Posterior vena cava (tissue), 2 donors: Measurements from ENCODE around the gene CCDC57. TPM values are rescaled to one million over a fixed set of nuclear protein-coding genes. Genes with fewer than 3 reads are reported as not detected.
A peak's percentile ranks its signal among the peaks of the same experiment; 100 is the strongest.
"Not testable (repeated sequence)": the region's sequence is repeated elsewhere in the genome, so short reads cannot be mapped to it uniquely, and the experiment has no call there.

Experiments
- DNase-seq: peaks from one replicate; pipeline ENCODE4 v3.0.0-alpha.2; 2020; ENCODE audit warnings: low spot score
- intact Hi-C, 2 donors: fragments of 100-400 bp; cut with DNase I; formaldehyde crosslinking; loops; one replicate each; pipeline versions ENCODE4 v1.14.1 to v1.14.2; 2022 to 2023
- total RNA-seq, 2 donors: library from RNA; stranded (reverse); fragmentation: NEBNext Ultra II Directional; extraction: Animal tissue kit (Norgen Biotek cat#: 25700); gene quantifications; one replicate each; pipeline ENCODE4 v1.2.1, GENCODE V29; 2021
- donor health status: DM: yes; HTN: yes; CAD: no.
- donor health status: DM: yes; HTN: yes; CAD: no.

Gene CCDC57
- total RNA-seq, 2 donors from 2014 or later, result 20.3 to 28.5 TPM

DNA sequence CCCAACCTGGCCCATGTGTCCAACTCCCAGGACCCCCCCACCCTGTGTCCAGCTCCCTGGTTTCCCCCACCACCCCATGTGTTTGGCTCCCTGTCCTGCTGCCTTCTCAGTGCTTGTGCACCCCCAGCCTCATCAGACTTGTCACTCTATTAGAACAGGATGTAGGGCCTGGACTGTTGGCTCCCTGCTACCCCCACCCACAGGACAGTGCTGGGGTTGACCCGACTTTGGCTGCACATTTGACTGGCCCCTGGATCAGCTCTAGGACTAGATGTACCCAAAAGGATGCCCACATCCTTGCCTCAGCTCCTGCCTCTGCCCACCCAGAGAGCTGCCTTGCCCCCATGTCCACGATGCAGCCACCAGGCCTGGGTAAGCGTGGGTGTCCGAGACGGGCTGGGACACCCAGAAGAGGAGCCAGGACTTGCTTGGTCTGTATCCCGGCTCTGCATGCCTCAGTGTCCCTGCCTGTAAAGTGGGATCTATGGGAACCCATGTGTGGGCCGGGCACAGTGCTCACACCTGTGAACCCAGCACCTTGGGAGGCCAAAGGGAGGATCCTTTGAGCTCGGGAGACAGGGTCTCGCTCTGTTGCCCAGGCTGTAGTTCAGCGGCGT is 1.5 kb upstream of the CCDC57 start:
- intact Hi-C loops, result no loop called here
- no peak for DNase-seq

DNA sequence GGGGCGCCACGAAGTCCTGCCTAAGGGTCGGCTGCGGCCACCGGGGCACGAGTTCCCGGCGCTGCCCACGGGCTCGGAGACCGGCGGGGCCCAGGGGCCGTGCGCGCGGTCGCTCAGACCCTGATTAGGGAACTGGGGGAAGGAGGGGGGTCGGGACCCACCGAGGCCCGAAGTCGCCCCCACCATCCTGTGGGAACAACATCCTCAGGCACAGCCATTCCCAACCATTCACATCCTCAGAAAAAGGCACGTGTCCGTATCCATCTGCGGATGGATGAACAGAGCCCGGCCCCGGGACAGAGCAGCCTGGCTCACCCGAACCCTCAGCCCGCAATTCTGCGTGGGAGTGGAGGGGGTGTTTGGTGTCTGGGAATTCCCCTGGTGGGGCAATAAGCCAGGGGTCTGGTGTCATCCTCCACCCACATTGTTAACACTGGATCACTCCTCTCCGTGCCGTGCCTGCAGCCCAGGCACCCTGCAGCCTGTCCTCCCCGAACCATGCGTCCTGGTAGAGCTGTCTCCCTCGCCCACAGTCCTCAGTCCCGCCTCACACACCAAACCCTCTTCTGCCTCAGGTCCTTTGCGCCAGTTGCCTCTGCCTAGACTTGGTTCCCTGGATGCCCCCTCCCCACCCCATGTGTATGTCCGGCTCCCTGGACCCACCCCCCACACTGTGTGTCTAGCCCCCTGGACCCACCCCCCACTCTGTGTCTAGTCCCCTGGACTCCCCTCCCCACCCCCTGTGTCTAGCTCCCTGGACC is 789 bp upstream of the CCDC57 start:
- no peak for DNase-seq
- intact Hi-C loops, result no loop called here

DNA sequence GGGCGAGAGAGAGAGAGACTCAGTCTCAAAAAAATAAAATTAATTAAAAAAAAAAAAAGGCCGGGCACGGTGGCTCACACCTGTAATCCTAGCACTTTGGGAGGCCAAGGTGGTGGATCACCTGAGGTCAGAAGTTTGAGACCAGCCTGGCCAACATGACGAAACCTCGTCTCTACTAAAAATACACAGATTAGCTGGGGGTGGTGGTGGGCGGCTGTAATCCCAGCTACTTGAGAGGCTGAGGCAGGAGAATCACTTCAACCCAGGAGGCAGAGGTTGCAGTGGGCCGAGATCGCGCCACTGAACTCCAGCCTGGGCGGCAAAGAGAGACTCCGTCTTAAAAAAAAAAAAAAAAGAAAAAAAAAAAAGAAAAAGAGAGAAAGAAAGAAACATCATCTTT is 2.0 kb downstream of the CCDC57 start:
- intact Hi-C loops, DNase-seq: not testable (repeated sequence)

DNA sequence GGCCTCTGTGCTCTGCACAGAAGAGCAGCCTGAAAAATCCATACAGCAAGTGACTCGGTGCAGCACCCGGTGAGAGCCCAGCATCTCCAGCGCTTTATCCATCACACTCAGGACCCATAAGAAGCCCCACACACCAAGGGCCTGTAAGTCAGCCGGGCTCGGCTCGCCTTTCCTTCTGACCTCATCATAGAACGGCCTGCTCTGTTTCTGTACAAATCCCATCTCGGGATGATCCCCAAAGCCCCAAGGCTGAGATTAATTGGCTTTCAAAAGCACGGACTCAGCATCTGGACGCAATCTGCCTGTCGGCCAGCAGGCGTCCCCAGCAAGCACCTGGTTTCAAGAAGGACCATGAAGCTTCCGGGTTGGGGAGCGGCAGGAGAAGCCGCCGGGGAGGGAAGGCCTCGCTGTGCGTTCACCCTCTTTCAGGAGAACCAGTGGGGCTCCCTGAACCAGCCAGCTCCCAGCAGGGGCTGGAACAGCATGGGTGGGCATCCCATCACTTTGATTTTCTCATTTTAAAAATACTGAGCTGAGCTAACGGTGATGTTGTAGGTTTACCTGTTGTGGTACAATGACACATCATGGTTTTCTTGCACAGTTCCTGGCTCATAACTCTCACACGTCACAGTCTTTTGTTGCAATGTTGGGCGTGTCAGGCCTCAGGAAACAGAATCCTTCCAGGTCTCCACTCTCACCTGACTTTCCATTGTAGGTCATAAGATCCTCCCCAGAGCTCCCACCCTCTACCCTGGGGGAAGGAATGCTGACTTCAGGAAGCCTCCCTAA is 6.7 kb downstream of the CCDC57 start:
- DNase-seq, result peak; percentile 95
- intact Hi-C loops, result loop anchor here (10.0 kb wide), 1 partner anchor 119 kb away; no protein-coding TSS in a partner anchor

DNA sequence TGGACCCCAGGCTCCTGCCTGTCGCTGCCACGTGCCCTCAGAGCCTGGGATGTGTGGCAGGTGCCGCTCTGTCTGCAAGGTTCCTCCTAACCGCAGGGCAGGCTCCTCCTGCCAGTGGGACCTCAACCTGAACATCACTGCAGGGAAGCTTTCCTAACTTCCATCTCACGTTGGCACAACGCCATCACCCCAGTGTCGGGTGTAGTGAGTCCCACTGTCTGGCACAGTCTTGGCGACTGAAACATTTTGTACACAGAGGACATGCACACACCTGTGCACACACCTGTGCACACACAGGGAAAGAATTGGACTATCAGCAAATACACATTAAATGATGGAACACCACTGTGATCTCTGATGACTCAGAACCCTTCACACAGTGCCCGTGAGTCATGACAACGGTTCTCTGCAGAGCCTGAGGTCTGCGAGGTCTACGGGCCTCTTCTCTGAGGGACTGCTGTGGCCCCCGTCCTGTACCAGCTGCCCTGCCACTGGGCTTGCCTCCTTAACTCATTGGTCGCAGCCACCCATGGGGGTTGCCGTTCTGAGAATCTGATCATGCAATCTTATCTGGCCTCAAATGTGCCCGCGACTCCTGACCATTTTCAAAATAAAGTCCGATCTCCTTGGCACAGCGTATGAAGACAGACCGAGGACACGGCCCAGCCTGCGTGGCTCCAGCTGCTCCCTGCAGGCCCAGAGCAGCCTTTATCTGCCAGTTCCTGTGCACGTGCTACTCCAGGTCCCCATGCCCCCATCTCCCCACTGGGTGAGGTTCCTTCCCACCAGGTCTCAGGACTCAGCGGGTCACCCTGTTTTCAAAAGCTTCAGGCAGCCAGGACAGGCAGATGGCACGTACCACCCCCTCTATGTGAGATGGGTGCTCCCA is 7.6 kb downstream of the CCDC57 start:
- no peak for DNase-seq
- intact Hi-C loops, result loop anchor here (10.0 kb wide), 1 partner anchor 120 kb away; no protein-coding TSS in a partner anchor

DNA sequence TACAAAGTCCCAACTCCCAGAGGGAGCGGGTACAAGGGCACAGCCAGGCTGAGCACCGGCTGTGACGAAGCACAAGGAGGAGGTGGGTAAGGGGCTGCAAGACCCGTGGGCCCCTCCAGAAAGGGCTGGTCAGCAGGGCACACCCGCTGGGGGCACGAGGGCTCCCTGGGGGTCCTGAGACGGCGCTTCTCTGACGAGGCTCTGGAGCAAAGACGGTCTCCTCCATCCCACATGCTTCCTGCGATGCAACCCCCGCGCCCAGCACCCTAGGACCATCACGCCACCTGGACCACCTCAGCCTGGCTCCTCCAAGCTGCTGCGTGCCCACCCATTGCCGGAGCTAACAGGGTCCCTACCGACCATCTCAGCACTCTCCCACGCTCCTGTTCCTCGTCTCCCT is 8.7 kb downstream of the CCDC57 start:
- intact Hi-C loops, result loop anchor here (10.0 kb wide), 1 partner anchor 121 kb away; no protein-coding TSS in a partner anchor
- DNase-seq, result no peak

DNA sequence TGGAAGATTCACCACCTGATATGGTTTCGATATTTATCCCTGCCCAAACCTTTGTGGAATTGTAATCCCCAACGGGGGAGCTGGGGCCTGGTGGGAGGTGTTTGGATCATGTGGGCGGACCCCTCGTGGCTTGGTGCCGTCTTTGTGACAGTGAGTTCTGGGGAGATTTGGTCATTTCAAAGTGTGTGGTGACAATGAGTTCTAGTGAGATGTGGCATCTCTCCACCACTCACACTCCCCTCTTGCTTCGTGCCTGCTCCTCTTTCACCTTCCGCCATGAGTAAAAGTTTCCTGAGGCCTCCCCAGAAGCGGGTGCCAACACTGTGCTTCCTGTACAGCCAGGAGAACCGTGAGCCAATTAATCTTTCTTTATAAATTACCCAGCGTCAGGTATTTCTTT is 9.7 kb downstream of the CCDC57 start:
- intact Hi-C loops, result loop anchor here (10.0 kb wide), 1 partner anchor 122 kb away; no protein-coding TSS in a partner anchor

DNA sequence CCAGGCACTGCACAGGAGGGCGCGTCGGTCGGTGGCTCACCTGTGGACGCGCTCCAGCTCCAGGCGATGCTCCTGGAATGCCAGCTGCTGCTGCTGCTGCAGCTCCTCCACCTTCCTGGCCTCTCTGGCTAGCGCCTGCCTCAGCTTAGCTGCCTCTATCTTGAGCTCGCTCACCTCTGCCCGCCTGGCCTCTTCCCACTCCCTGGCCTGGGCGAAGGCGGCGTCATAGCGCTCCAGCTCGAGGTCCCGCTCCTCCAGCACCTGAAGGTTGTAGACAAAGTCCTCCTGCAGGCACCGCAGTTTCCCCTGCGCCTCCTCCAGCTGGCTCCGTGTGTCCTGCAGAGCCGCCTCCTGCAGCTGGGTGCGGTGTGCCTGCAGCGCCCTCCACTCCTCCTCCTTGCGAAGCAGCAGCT is 11.1 kb downstream of the CCDC57 start:
- no peak for DNase-seq
- intact Hi-C loops, result loop anchor here (10.0 kb wide), 1 partner anchor 123 kb away; no protein-coding TSS in a partner anchor

More for the DNA sequence above, 9.7 kb downstream of the CCDC57 start:
- no peak for DNase-seq

DNA sequence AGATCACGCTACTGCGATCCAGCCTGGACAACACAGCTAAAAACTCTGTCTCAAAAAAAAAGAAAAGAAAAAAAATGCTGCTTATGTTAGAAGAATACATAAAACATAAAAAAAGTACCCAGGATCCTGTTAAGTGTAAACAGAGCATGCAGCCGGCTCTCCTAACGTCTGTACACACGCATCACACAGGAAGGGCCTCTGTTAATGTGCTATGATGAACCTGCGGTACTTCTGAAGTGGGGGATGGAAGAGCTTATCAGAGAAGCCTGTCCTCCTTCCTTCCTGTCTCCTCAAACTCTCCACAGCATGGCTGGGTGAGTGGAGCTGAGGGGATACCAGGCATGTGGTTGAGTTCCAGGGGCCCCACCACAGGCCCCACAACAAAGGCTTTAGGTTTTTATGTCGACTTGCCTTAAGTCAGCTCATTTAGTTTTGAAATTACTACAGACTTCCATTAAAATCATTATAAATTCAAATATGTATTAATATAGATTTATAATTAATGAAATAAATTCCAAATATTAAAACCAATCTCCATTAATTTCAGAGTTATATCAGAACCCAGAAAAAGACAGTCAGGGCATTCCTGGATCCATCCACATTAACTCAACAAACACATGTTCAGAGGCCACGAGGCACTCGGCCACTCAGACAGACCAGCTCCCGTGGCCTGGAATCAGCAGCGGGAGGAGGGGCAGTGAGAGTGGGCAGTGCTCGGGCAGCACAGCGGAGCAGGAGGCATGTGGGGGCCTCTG is 11.7 kb downstream of the CCDC57 start:
- intact Hi-C loops, result loop anchor here (10.0 kb wide), 1 partner anchor 124 kb away; no protein-coding TSS in a partner anchor
- DNase-seq, result no peak

DNA sequence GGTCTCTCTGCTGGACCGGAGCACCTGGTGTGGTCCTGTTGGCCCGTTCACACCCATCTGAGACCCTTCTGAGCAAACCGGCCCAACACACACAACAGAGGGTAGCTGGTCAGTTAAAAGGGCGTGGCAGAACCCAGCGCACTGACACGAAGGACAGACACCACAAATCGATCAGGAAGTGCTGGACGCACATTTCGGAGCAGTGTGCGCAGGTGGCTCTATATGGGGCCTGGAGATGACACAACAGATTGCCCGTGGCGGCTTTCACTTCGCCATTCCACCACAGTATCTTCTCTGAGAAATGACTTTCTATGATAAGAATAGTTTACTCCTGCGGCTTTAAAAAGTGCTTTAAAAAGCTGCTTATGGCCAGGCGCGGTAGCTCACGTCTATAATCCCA is 12.5 kb downstream of the CCDC57 start:
- DNase-seq, result no peak
- intact Hi-C loops, result loop anchor here (10.0 kb wide), 1 partner anchor 125 kb away; no protein-coding TSS in a partner anchor

DNA sequence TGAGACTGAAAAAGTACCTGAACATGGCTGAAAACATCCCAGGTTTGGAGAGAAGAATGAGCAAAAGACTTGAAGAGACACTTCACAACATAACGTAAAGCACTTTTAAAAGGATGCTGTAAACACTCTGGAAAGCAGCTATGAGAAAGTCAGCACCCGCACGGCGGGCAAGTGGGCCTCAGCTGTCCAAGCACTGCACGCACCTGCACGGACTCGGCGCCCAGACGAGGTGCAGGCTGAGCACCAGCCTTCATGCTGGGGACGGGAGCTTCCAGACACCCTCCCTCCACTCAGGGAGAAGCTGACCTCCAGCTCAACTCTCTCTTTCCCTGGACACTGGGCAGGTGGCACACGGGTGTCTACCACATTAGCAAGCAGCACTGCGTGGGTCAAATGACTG is 13.1 kb downstream of the CCDC57 start:
- DNase-seq, result no peak
- intact Hi-C loops, result no loop called here

DNA sequence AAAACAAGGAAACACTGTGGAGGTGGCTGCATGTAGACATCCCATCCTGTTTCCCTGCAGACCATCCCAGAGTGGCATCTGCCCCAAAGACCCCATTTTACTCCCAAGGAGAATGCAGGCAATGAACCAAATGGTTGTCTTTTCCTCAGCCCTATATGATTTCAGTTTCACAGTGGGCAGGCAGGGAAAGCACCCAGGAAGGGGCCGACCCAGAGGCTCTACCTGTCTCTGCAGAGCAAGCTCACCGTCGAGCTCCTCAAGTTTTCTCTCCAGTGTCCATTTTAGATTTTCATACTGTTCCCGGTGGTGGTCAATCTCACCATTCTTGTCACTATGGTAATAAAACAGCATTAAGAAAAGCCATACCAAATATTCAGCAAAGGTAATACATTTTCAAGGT is 14.6 kb downstream of the CCDC57 start:
- intact Hi-C loops, result no loop called here

DNA sequence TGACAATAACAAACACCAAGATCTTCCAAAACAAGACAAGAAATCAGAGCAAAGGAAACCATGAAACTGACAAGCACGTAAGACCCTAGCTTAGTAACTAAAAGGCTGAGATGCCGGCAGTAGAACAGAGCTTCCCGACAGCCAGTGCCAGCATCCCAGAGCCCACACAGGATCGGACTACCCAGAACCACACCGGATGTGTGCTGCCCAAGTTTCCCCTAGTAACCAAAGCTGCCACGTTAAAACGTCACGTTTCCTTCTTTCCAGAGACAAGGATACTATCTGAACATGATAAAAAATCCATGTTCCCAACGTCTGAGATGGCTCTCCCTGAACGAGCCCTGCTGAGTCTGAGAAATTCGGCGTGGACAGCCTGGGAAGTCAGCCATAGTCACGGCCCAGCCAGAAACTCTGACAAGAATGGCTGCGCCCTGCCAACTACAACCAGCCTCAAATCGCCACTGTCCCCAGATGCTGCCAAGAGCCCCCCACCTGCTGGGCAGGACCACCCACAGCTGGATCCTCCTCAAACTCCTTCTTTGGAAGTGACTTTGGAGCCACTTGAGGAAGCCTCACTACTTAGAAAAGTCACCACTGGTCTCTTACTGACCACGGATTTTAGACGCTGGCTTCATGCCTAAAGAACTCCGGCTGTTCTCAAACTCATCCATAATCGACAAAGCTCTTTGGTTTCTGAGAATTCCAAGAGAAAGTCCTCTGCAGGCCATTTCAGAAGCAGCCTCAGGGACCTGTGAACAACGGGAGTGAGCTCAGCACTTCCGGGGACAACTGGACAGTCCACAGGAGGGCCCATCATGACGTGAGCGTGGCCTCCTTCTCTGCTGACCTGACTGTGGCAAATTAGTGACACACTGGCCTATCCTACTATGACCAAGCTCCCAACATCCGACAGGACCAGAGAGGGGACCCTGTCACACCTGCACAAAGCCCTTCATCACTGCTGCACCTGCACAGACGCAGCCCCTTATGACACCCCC is 16.7 kb downstream of the CCDC57 start:
- DNase-seq, result no peak
- intact Hi-C loops, result no loop called here

More for the DNA sequence above, 14.6 kb downstream of the CCDC57 start:
- DNase-seq, result no peak

DNA sequence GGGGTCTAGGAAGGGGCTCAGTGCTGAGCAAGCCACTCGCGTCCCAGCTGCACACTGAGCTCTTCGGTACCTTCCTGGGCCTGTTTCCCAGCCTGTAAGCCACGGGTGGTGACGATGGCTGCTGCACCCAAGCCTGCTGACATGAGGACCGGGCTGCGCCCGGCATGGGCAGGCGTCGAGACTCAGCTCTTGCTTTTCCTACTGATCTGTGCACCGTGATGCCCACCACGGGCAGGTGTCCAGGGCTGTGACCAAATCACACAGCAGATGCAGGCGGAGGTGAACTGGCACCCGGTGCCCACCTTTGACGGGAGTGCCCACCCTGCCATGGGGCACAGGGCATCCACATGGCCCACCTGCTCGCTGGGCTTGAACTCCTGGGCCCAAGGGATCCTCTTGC is 17.9 kb downstream of the CCDC57 start:
- DNase-seq, result no peak
- intact Hi-C loops, result no loop called here

DNA sequence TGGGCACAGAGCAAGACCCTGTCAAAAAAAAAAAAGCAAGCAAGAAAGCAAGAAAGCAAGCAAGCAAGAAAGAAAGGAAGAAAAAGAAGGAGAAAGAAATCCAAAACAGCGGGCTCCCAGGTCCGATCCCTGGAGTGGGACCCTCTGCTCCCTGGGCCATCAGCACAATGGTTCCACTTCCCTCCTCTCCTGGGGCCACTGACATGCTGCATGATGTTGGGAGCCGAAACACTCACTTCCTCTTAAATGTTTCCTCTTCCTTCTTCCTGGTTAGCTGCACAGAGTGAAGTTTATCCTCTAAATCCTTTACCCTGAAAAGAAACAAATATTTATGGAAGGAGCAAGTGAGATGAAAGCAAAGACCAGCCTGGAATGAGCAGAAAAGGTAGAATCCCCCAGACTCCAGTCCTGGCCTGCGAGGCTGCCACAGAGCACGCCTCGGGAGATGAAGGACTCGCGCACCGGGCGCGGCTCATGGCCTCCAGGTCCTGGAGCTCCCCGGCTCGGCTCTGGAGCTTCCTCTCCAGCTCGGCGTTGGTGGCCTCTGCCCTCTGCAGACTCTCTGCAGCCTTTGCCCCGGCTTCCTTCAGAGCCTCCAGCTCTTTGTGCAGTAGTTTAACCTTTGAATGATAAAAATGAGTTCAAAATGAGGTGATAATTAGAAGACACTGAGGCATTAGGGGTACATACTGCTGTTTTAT is 19.0 kb downstream of the CCDC57 start:
- no peak for DNase-seq
- intact Hi-C loops, result no loop called here

DNA sequence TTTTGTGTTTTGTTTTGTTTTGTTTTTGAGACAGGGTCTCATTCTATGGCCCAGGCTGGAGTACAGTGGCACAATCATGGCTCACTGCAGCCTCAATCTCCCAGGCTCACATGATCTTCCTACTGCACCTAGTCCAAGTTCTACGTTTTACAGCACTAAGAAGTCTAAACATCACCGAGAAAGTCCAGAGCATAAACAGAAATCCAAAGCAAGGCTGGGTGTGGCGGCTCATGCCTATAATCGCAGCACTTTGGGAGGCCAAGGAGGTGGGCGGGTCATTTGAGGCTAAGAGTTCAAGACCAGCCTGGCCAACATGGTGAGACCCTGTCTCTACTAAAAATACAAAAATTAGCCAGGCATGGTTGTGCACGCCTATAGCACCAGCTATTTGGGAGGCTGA is 19.6 kb downstream of the CCDC57 start:
- DNase-seq, intact Hi-C loops: not testable (repeated sequence)
